WERI-Rb-1 (cell line): ENCODE data around the gene C14orf180.

ENCODE experiments used
- DNase-seq: peaks from one replicate; pipeline ENCODE4 v3.0.0-alpha.2; 2020
- H3K27ac ChIP-seq: fragments of 250-450 bp; sonication (Bioruptor Pico); 2 replicates; pipeline ENCODE4 v1.5.1; 2020; ENCODE audit warnings: mild to moderate bottlenecking, moderate library complexity
- H3K27me3 ChIP-seq: fragments of 250-450 bp; sonication (Bioruptor Pico); 2 replicates; pipeline ENCODE4 v1.5.1; 2021; ENCODE audit warnings: mild to moderate bottlenecking, low read depth, moderate library complexity; ENCODE audit not compliant: insufficient read depth, severe bottlenecking
- H3K36me3 ChIP-seq: fragments of 250-450 bp; sonication (Bioruptor Pico); 2 replicates; pipeline ENCODE4 v1.5.1; 2020; ENCODE audit warnings: mild to moderate bottlenecking, moderate library complexity
- H3K4me3 ChIP-seq: 2 replicates; pipeline ENCODE4 v1.5.1; 2011; ENCODE audit warnings: low read depth, mild to moderate bottlenecking, control low read depth, low read length
- H3K9me3 ChIP-seq: fragments of 250-450 bp; sonication (Bioruptor Pico); 2 replicates; pipeline ENCODE4 v1.5.1; 2021; ENCODE audit warnings: mild to moderate bottlenecking, moderate library complexity; ENCODE audit not compliant: severe bottlenecking
- CTCF ChIP-seq: IDR thresholded peaks from 2 replicates; pipeline ENCODE4 v1.5.1; 2011; ENCODE audit warnings: low read depth, mild to moderate bottlenecking, control low read depth, inconsistent platforms, low read length

Gene C14orf180

GRCh38 chr14:104579507-104579906 lies at the start of gene C14orf180:
Gene C14orf180, plus strand, starts transcription at chr14:104579764. Its CDS starts 6,667 bp downstream, at chr14:104586431.
- no peak within 1 kb of the TSS for H3K4me3 ChIP-seq
- H3K27ac ChIP-seq: no peak within 1 kb of the TSS
- TF ChIP-seq CTCF: no peak
- no peaks in the 10 kb centered on the region for H3K9me3 ChIP-seq
- no peaks in the 10 kb centered on the region for H3K36me3 ChIP-seq
- no peak for DNase-seq
- no peaks in the 10 kb centered on the region for H3K27me3 ChIP-seq

- TF ChIP-seq CTCF: no peak
- Histone ChIP-seq H3K36me3 (no peaks in the 10 kb centered on the region), H3K27ac (no peak overlapping the region), H3K27me3 (no peaks in the 10 kb centered on the region), H3K4me3 (no peak overlapping the region), H3K9me3 (peaks cover 3% of the 10 kb centered on the region)
- no peak for DNase-seq
Observed at GRCh38 chr14:104530646-104531045, 48.9 kb upstream of the C14orf180 start.

GRCh38 chr14:104531421-104532190 lies 48.0 kb upstream of the C14orf180 start:
- no peak for DNase-seq
- H3K36me3 ChIP-seq: no peaks in the 10 kb centered on the region
- no peaks in the 10 kb centered on the region for H3K27me3 ChIP-seq
- H3K27ac ChIP-seq: no peak overlapping the region
- TF ChIP-seq CTCF: no peak
- H3K4me3 ChIP-seq: no peak overlapping the region
- peaks cover 3% of the 10 kb centered on the region for H3K9me3 ChIP-seq

GRCh38 chr14:104532191-104532555 lies 47.4 kb upstream of the C14orf180 start:
- TF ChIP-seq CTCF: no peak
- Histone ChIP-seq H3K36me3 (no peaks in the 10 kb centered on the region), H3K4me3 (no peak overlapping the region), H3K9me3 (peaks cover 3% of the 10 kb centered on the region), H3K27ac (no peak overlapping the region), H3K27me3 (no peaks in the 10 kb centered on the region)
- DNase-seq: no peak

- Histone ChIP-seq H3K27me3 (no peaks in the 10 kb centered on the region), H3K27ac (no peak overlapping the region), H3K9me3 (peaks cover 3% of the 10 kb centered on the region), H3K36me3 (no peaks in the 10 kb centered on the region), H3K4me3 (no peak overlapping the region)
- no peak for TF ChIP-seq CTCF
- no peak for DNase-seq
Observed at GRCh38 chr14:104534036-104534435, 45.5 kb upstream of the C14orf180 start.

- H3K4me3 ChIP-seq: no peak overlapping the region
- peaks cover 3% of the 10 kb centered on the region for H3K9me3 ChIP-seq
- no peak for TF ChIP-seq CTCF
- H3K36me3 ChIP-seq: no peaks in the 10 kb centered on the region
- no peak overlapping the region for H3K27ac ChIP-seq
- H3K27me3 ChIP-seq: no peaks in the 10 kb centered on the region
- no peak for DNase-seq
Observed at GRCh38 chr14:104536942-104537612, 42.5 kb upstream of the C14orf180 start.
